B cell (primary cell): Measurements from ENCODE around the gene KLF8. TPM values are rescaled to one million over a fixed set of nuclear protein-coding genes. Genes with fewer than 3 reads are reported as not detected.

Experiments used
- ATAC-seq: fragments of 200-7000 bp; cut with Tn5 transposase; one replicate; pipeline ENCODE4 v1.10.0; 2021; ENCODE audit warnings: low read depth, mild to moderate bottlenecking, moderate number of reproducible peaks, moderate library complexity
- CTCF ChIA-PET: fragments of 350-600 bp; sonication (Branson Sonifier 250); formaldehyde crosslinking; loops from one replicate; lab custom pipeline; 2021; ENCODE audit warnings: antibody characterized with exemption, inconsistent platforms; lab: Charles Lee
- POLR2A ChIA-PET: fragments of 350-600 bp; sonication (Branson Sonifier 250); formaldehyde crosslinking; loops from one replicate; lab custom pipeline; 2021; ENCODE audit warnings: antibody characterized with exemption; lab: Charles Lee
- DNase-seq: peaks from one replicate; pipeline ENCODE4 v3.0.0; 2013
- H2AFZ ChIP-seq: 2 replicates; pipeline ENCODE4 v1.6.1; 2012; ENCODE audit warnings: mild to moderate bottlenecking, low read depth, low read length; ENCODE audit not compliant: insufficient read depth, poor library complexity, severe bottlenecking
- H3K27ac ChIP-seq, 2 donors: 1 replicate in 1 of 2; 2 replicates in 1 of 2; pipeline ENCODE4 v1.5.1; 2012 to 2013; ENCODE audit warnings: low read length in 2 of 2, mild to moderate bottlenecking in 2 of 2, moderate library complexity in 1 of 2
- H3K27me3 ChIP-seq, 4 experiments: fragments of 200-600 bp in 1 of 4; sonication (generic) in 1 of 4; replicated peaks in 1 of 4; 1 replicate in 2 of 4; 2 replicates in 2 of 4; pipeline versions ENCODE4 v1.6.1 to v1.7.0; 2013 to 2016; ENCODE audit warnings: low read length in 3 of 4, mild to moderate bottlenecking in 2 of 4, mixed read lengths in 1 of 4, moderate library complexity in 1 of 4; ENCODE audit not compliant: insufficient read depth in 4 of 4, control insufficient read depth in 3 of 4; ENCODE audit errors: control extremely low read depth in 1 of 4
- H3K36me3 ChIP-seq, 2 experiments: replicated peaks in 1 of 2; 1 replicate in 1 of 2; 2 replicates in 1 of 2; pipeline versions ENCODE4 v1.6.1 to v1.7.1; 2013; ENCODE audit warnings: low read length in 1 of 2; ENCODE audit not compliant: insufficient read depth in 2 of 2, control insufficient read depth in 1 of 2; ENCODE audit errors: control extremely low read depth in 1 of 2, extremely low read depth in 1 of 2
- H3K4me1 ChIP-seq, 2 donors: fragments of 200-600 bp in 1 of 2; sonication (generic) in 1 of 2; 1 replicate in 1 of 2; 2 replicates in 1 of 2; pipeline versions ENCODE4 v1.5.1 to v1.6.1; 2013 to 2017; ENCODE audit warnings: low read length in 2 of 2; ENCODE audit not compliant: control insufficient read depth in 2 of 2, insufficient read depth in 2 of 2
- H3K4me2 ChIP-seq: replicated peaks from 2 replicates; pipeline ENCODE3; 2012; ENCODE audit warnings: mild to moderate bottlenecking, low read depth, low read length; ENCODE audit not compliant: poor library complexity, severe bottlenecking
- H3K4me3 ChIP-seq, 5 experiments: fragments of 200-600 bp in 1 of 5; sonication (generic) in 1 of 5; 1 replicate in 3 of 5; 2 replicates in 2 of 5; pipeline versions ENCODE4 v1.5.1 to v1.7.0; 2011 to 2016; ENCODE audit warnings: low read length in 4 of 5, mild to moderate bottlenecking in 4 of 5, low read depth in 2 of 5, control low read depth in 1 of 5, moderate library complexity in 1 of 5; ENCODE audit not compliant: insufficient read depth in 1 of 5; ENCODE audit errors: control extremely low read depth in 1 of 5, extremely low read depth in 1 of 5
- H3K79me2 ChIP-seq: fragments of 200-600 bp; sonication (generic); one replicate; pipeline ENCODE4 v1.6.0; 2016; ENCODE audit warnings: low read length; ENCODE audit not compliant: control insufficient read depth, insufficient read depth
- H3K9ac ChIP-seq: fragments of 200-600 bp; sonication (generic); 2 replicates; pipeline ENCODE4 v1.6.1; 2017; ENCODE audit warnings: mild to moderate bottlenecking, low read length, moderate library complexity
- H3K9me3 ChIP-seq, 3 donors: one replicate each; pipeline versions ENCODE4 v1.6.1 to v1.7.1; 2013; ENCODE audit warnings: low read length in 2 of 3; ENCODE audit not compliant: control insufficient read depth in 2 of 3, insufficient read depth in 1 of 3; ENCODE audit errors: control extremely low read depth in 1 of 3
- H4K20me1 ChIP-seq: 2 replicates; pipeline ENCODE4 v1.6.0; 2012; ENCODE audit warnings: mild to moderate bottlenecking, low read length; ENCODE audit not compliant: insufficient read depth, control insufficient read depth, poor library complexity, severe bottlenecking
- H3K27ac Mint-ChIP-seq: one replicate; pipeline ENCODE4 v1.8.0; 2021; ENCODE audit warnings: mixed read lengths
- H3K27me3 Mint-ChIP-seq: one replicate; pipeline ENCODE4 v1.8.0; 2021; ENCODE audit warnings: mixed read lengths
- H3K4me1 Mint-ChIP-seq: one replicate; pipeline ENCODE4 v1.8.0; 2021; ENCODE audit warnings: mixed read lengths
- H3K4me3 Mint-ChIP-seq: one replicate; pipeline ENCODE4 v1.8.0; 2021; ENCODE audit warnings: mixed read lengths
- H3K9me3 Mint-ChIP-seq: one replicate; pipeline ENCODE4 v1.8.0; 2022; ENCODE audit warnings: mixed read lengths; ENCODE audit not compliant: insufficient read depth
- EZH2 ChIP-seq: IDR thresholded peaks from 2 replicates; pipeline ENCODE4 v1.6.1; 2012; ENCODE audit warnings: borderline replicate concordance, low read depth, mild to moderate bottlenecking, moderate library complexity, low read length; ENCODE audit not compliant: insufficient read depth, poor library complexity, severe bottlenecking
- WGBS: methylation state at CpG from one replicate; pipeline ENCODE4 v1.1.5; 2013; ENCODE audit warnings: missing lambda C conversion rate; ENCODE audit not compliant: insufficient coverage; 5-methylcytosine and 5-hydroxymethylcytosine counted together
- intact Hi-C: fragments of 100-400 bp; cut with micrococcal nuclease; formaldehyde crosslinking; loops from one replicate; pipeline ENCODE4 v1.10.0; 2022
- polyA plus RNA-seq: library from polyadenylated mRNA; depleted of rRNA; stranded (reverse); fragments of >200 nt; gene quantifications from 2 replicates; pipeline ENCODE4 v1.2.3, GENCODE V29; 2012
- total RNA-seq, 2 donors: library from RNA; stranded (reverse); fragments of 120-200 nt in 1 of 2; gene quantifications; 1 replicate in 1 of 2; 2 replicates in 1 of 2; pipeline versions ENCODE4 v1.2.3 to v1.2.4, GENCODE V29; 2013 to 2022
- TF ChIP-seq, protein P1 (sequence below): fragments of 200-600 bp; IDR thresholded peaks from one replicate; pipeline ENCODE4 v1.8.0; 2022; ENCODE audit warnings: antibody characterized with exemption, mild to moderate bottlenecking

KLF8 gene
- total and polyA plus RNA-seq, 2 donors (not counting 1 experiment from before 2014, with no cell fraction given): 42.7 to 72.9 TPM

GRCh38 chrX:56268888-56269287 lies 36.7 kb downstream of the KLF8 start:
- TF ChIP-seq EZH2: no peak
- Mint-ChIP-seq H3K4me3 (no peak overlapping the region), H3K27ac (no peak overlapping the region), H3K4me1 (no peaks in the 10 kb centered on the region), H3K9me3 (no peaks in the 10 kb centered on the region), H3K27me3 (no peaks in the 10 kb centered on the region)
- Histone ChIP-seq H3K36me3 (peaks cover 0 to 18% of the 10 kb centered on the region in 2 experiments), H3K27ac (no peak overlapping the region), H4K20me1 (no peaks in the 10 kb centered on the region), H3K4me2 (no peak overlapping the region), H3K9ac (no peak overlapping the region), H3K4me3 (no peak overlapping the region), H3K27me3 (no peaks in the 10 kb centered on the region), H3K4me1 (no peaks in the 10 kb centered on the region), H3K9me3 (no peaks in the 10 kb centered on the region), H3K79me2 (no peaks in the 10 kb centered on the region), H2AFZ (no peak overlapping the region)
- no CpG with 5 or more reads among the region's 1 CpG for WGBS
- no peak for ATAC-seq
- CTCF ChIA-PET: no interaction called here
- intact Hi-C loops: no loop called here
- DNase-seq: no peak
- POLR2A ChIA-PET: no interaction called here

DNA sequence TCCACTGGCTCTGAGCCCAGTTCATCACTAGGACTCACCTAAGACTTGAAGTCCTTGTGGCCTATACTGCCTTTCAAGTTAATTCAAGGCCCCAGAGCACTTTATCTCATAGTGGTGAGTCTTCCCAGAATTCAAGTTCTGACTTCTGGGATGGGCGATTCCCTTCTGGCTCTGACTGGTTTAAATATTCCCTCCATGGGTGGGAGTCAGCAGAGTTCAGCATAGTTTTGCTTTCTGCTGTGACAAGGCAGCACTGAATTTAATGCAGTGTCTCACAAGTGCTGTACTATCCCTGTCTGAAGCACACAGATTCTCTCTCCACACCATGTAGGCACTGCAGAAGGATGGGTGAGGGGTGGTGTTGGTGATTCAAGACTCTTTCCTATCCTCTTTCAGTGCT lies 46.5 kb downstream of the KLF8 start:
- no peaks in the 10 kb centered on the region for H3K27me3 Mint-ChIP-seq

More for the DNA sequence above, 46.5 kb downstream of the KLF8 start:
- H3K9me3 ChIP-seq: no peaks in the 10 kb centered on the region
- no peaks in the 10 kb centered on the region for H3K4me1 ChIP-seq
- H3K4me3 ChIP-seq: no peak overlapping the region
- Mint-ChIP-seq H3K27ac (no peak overlapping the region), H3K9me3 (no peaks in the 10 kb centered on the region), H3K4me3 (no peak overlapping the region), H3K4me1 (no peaks in the 10 kb centered on the region)
- intact Hi-C loops: no loop called here
- no peak overlapping the region for H3K9ac ChIP-seq
- no peaks in the 10 kb centered on the region for H3K79me2 ChIP-seq
- no peaks in the 10 kb centered on the region for H3K36me3 ChIP-seq
- TF ChIP-seq, protein P1, sequence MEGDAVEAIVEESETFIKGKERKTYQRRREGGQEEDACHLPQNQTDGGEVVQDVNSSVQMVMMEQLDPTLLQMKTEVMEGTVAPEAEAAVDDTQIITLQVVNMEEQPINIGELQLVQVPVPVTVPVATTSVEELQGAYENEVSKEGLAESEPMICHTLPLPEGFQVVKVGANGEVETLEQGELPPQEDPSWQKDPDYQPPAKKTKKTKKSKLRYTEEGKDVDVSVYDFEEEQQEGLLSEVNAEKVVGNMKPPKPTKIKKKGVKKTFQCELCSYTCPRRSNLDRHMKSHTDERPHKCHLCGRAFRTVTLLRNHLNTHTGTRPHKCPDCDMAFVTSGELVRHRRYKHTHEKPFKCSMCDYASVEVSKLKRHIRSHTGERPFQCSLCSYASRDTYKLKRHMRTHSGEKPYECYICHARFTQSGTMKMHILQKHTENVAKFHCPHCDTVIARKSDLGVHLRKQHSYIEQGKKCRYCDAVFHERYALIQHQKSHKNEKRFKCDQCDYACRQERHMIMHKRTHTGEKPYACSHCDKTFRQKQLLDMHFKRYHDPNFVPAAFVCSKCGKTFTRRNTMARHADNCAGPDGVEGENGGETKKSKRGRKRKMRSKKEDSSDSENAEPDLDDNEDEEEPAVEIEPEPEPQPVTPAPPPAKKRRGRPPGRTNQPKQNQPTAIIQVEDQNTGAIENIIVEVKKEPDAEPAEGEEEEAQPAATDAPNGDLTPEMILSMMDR: no peak
- TF ChIP-seq EZH2: no peak
- H3K4me2 ChIP-seq: no peak overlapping the region
- ChIA-PET CTCF (no interaction called here), POLR2A (no interaction called here)
- no peak for DNase-seq
- no peaks in the 10 kb centered on the region for H4K20me1 ChIP-seq
- no peak overlapping the region for H3K27ac ChIP-seq
- no CpG with 5 or more reads among the region's 1 CpG for WGBS
- ATAC-seq: no peak
- H3K27me3 ChIP-seq: no peaks in the 10 kb centered on the region
- H2AFZ ChIP-seq: no peak overlapping the region
